GM21737 (cell line): ENCODE data around the gene DDX25.

Experiments
- ATAC-seq: cut with Tn5 transposase; IDR thresholded peaks from one replicate; pipeline ENCODE4 v1.9.1; 2021; ENCODE audit warnings: mild to moderate bottlenecking, moderate library complexity; ENCODE audit not compliant: unreplicated experiment

Gene DDX25

GRCh38 chr11:125948278-125949051, 44.2 kb downstream of the DDX25 start:
- ATAC-seq, result no peak

GRCh38 chr11:125949271-125950177, 45.2 kb downstream of the DDX25 start:
- no peak for ATAC-seq

DNA sequence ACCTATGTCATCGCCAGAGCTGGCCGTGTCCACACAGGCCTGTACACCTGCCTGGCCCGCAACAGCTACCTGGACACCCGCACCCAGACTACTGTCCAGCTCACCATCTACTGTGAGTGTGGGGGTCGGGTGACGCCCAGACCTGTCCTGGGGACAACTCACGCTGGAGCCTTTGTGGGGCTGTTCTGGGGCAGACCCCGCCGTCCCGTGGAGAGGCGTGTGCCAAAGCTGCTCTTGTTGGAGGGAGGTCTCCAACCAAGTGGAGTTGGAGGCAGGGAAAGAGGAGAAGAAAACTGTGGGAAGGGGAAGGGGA, 45.8 kb downstream of the DDX25 start:
- no peak for ATAC-seq

- no peak for ATAC-seq
Observed at GRCh38 chr11:125950696-125951651, 46.7 kb downstream of the DDX25 start.

GRCh38 chr11:125951731-125952130, 47.4 kb downstream of the DDX25 start:
- no peak for ATAC-seq

GRCh38 chr11:125952559-125952958, 48.3 kb downstream of the DDX25 start:
- no peak for ATAC-seq

GRCh38 chr11:125952973-125953372, 48.7 kb downstream of the DDX25 start:
- no peak for ATAC-seq

DNA sequence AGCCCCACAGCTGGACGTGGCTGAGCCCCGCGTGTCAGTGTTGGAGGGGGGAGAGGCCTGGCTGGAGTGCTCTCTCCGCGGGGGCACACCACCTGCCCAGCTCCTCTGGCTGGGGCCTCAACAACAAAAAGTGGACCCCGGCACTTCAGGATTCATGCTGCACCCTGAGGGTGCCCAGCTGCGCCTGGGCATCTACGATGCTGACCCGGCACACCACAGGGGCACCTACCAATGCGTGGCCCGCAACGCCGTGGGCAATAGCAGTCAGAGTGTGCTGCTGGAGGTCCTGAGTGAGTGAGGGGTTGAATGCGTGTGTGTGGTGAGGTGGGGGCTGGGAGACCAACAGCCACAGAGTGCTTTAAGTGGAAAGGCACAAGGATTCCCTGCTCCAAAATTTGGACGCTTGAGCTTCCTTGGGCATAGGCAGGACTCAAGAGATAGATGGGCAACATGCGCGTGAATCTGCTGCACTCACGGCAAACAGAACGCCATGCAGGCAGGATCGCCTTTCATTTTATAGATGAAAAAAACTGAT, 49.2 kb downstream of the DDX25 start:
- no peak for ATAC-seq

- ATAC-seq, result no peak
Observed at GRCh38 chr11:125954123-125954944, 50.0 kb downstream of the DDX25 start.

DNA sequence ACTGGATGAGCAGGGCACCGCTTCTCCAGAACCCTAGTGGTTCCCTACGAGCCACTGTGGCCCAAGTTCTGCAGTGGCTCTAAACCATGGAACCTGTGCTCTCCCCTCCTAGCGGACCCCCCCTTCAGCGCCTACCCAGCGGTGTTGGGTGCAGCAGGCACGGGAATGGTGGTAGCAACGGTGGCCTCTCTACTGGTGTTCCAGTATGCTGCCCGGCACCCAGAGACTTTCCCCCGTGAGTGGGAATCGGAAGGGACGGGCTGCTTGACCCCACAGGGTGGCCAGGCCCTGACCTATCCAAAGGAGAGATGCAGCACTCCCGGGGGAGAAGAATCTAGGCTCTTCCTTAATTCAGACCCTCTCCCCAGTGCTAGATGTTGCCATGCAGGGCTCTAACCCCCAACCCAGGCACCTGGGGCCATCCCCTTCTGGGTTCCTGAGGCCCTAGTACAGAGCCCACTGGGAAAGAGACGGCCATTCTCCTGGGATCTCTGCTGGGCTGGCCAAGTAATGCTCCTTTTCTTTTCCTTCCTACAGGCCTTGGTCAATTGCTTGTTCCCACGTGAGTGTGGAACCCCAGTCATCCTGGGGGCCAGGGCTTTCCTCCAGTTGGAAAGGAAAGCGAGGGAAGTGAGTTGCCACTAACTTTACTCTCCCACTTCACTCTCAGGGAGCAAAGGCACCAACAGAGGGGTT, 50.8 kb downstream of the DDX25 start:
- ATAC-seq, result no peak

GRCh38 chr11:125955856-125956255, 51.5 kb downstream of the DDX25 start:
- ATAC-seq, result no peak

DNA sequence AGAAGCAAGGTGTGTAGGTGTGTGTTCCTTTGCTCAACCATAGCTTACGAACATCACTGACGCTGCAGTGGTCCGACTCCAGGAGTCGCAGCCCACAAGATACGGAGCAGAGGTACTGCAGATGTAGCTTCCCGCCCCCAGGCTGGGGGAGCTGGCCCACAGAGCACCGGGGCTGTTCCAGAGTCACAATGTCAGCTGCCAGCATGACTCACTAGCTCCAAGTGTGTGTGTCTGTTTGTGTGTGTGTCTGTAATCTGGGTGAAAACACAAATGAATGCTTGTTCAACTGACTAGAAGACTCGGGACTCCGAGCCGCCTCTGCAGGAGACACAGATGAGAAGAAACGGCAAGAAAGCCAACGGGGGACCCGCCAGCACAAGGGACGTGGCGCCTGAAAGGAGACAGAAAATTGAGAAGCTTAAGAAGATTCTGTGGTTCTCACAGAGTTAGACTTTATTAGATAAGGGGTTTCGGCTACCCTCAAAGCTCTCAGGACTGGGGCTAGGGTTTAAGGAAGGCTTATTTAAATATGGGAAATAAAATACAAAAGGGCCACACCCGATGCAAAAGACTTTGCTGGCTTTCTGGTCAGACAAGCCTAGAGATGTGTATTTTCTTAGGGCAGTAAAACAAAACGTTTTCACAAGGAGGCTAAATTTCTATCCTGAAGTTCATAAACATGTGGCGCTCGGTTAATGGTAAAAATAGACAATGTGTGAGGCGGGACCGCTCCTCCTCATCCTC, 52.3 kb downstream of the DDX25 start:
- no peak for ATAC-seq

GRCh38 chr11:125957618-125958332, 53.5 kb downstream of the DDX25 start:
- no peak for ATAC-seq

- ATAC-seq, result no peak
Observed at GRCh38 chr11:125958872-125959400, 54.6 kb downstream of the DDX25 start.

DNA sequence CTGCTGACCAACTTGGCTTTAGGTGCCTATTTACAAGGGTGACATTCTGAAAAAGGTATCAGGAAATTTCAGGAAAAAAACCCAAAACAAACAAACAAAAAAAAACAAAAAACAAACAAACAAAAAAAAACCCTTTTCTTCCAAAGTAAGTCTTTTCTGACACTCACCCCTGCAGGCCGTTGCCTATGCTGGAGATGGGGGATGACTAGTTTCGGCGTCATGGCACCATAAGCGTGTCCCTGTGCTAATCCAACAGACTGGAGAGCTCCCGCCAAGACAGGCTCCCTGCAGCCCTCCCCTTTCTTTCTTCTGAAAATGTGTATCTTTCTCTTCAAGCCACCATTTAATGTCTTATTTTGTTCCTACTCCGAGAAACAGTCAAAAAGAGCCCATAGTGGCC, 55.2 kb downstream of the DDX25 start:
- ATAC-seq, result no peak

DNA sequence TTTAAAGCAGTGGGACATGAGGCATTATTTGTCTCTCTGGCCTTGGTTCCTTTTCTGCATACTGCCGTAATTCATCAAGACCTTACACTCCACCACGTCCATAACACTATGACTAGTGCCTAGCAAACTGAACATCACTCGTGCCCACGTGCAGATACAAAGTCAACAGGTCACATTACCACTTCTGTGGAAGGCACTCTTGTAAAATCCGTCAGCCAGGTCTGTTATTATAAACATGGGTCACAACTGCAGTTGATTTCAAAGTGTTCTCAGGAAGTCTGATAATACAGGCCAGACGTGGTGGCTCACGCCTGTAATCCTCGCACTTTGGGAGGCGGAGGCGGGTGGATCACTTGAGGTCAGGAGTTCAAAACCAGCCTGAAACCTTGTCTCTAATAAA, 55.6 kb downstream of the DDX25 start:
- ATAC-seq, result no peak

- no peak for ATAC-seq
Observed at GRCh38 chr11:125960771-125961170, 56.5 kb downstream of the DDX25 start.

GRCh38 chr11:125967515-125967914, 63.2 kb downstream of the DDX25 start:
- ATAC-seq, result no peak
